H1 (cell line): ENCODE measurements around the gene PLCL2. TPM values are rescaled to one million over a fixed set of nuclear protein-coding genes. Genes with fewer than 3 reads are reported as not detected.

Source experiments
- CTCF ChIA-PET: fragments of 300-600 bp; sonication (Branson Sonifier 250); formaldehyde crosslinking; loops from one replicate; lab custom pipeline; 2021; ENCODE audit not compliant: partially characterized antibody; lab: Charles Lee
- POLR2A ChIA-PET: fragments of 300-600 bp; sonication (Branson Sonifier 250); formaldehyde crosslinking; loops from one replicate; lab custom pipeline; 2021; ENCODE audit warnings: inconsistent platforms; ENCODE audit not compliant: partially characterized antibody; lab: Charles Lee
- DNase-seq, 2 experiments: peaks; one replicate each; pipeline versions ENCODE4 v3.0.0 to v3.0.0-alpha.2; 2010 to 2022; ENCODE audit warnings: low spot score in 2 of 2, low read depth in 1 of 2, mixed read lengths in 1 of 2
- FAIRE-seq: peaks from 2 replicates; lab custom pipeline; 2011; peaks lifted over from hg19 to GRCh38; lab: Jason Lieb, UNC
- H2AFZ ChIP-seq: 2 replicates; pipeline ENCODE4 v1.8.1; 2012; ENCODE audit warnings: low read length, inconsistent platforms
- H2AK5ac ChIP-seq: 2 replicates; pipeline ENCODE4 v1.6.1; 2013; ENCODE audit warnings: low read depth, low read length
- H2BK120ac ChIP-seq: replicated peaks from 2 replicates; pipeline ENCODE3; 2013; ENCODE audit warnings: low read depth, low read length, inconsistent platforms
- H2BK12ac ChIP-seq: 2 replicates; pipeline ENCODE4 v1.6.1; 2013; ENCODE audit warnings: low read depth, low read length
- H2BK15ac ChIP-seq: 2 replicates; pipeline ENCODE4 v1.6.1; 2013; ENCODE audit warnings: low read length
- H2BK20ac ChIP-seq: 2 replicates; pipeline ENCODE4 v1.6.1; 2013; ENCODE audit warnings: low read length
- H2BK5ac ChIP-seq: 2 replicates; pipeline ENCODE4 v1.6.1; 2013; ENCODE audit warnings: low read depth, low read length
- H3K14ac ChIP-seq: 2 replicates; pipeline ENCODE4 v1.6.1; 2013; ENCODE audit warnings: inconsistent platforms; ENCODE audit not compliant: insufficient read length
- H3K18ac ChIP-seq: 2 replicates; pipeline ENCODE4 v1.6.1; 2013; ENCODE audit warnings: low read length; ENCODE audit errors: extremely low read depth
- H3K23ac ChIP-seq: 2 replicates; pipeline ENCODE4 v1.6.1; 2013; ENCODE audit warnings: inconsistent platforms; ENCODE audit not compliant: insufficient read length
- H3K23me2 ChIP-seq: 2 replicates; pipeline ENCODE4 v1.6.1; 2013; ENCODE audit warnings: low read depth, low read length
- H3K27ac ChIP-seq: 2 replicates; pipeline ENCODE4 v1.6.1; 2011; ENCODE audit warnings: low read depth, low read length, inconsistent platforms
- H3K27me3 ChIP-seq, 4 experiments: replicated peaks in 1 of 4; 1 replicate in 1 of 4; 2 replicates in 3 of 4; pipeline versions ENCODE4 v1.6.1 to v1.8.1; 2011 to 2013; ENCODE audit warnings: low read length in 3 of 4, mild to moderate bottlenecking in 3 of 4, inconsistent platforms in 2 of 4, mixed read lengths in 2 of 4, moderate library complexity in 1 of 4; ENCODE audit not compliant: control insufficient read depth in 3 of 4, insufficient read depth in 3 of 4; ENCODE audit errors: extremely low read depth in 1 of 4
- H3K36me3 ChIP-seq, 4 experiments: 2 replicates each; pipeline versions ENCODE4 v1.6.1 to v1.8.1; 2011 to 2013; ENCODE audit warnings: mild to moderate bottlenecking in 4 of 4, low read length in 3 of 4, moderate library complexity in 2 of 4, control low read depth in 1 of 4, inconsistent platforms in 1 of 4; ENCODE audit not compliant: insufficient read depth in 4 of 4, control insufficient read depth in 2 of 4
- H3K4ac ChIP-seq: replicated peaks from 2 replicates; pipeline ENCODE3; 2013; ENCODE audit warnings: low read length, low read depth, mixed read lengths, inconsistent platforms; ENCODE audit not compliant: insufficient read length
- H3K4me1 ChIP-seq, 4 experiments: replicated peaks in 1 of 4; 1 replicate in 1 of 4; 2 replicates in 3 of 4; pipeline versions ENCODE4 v1.6.1 to v1.8.1; 2011 to 2013; ENCODE audit warnings: low read length in 3 of 4, inconsistent platforms in 2 of 4, mixed read lengths in 1 of 4; ENCODE audit not compliant: insufficient read depth in 4 of 4, control insufficient read depth in 3 of 4
- H3K4me2 ChIP-seq, 2 experiments: 2 replicates each; pipeline versions ENCODE4 v1.6.1 to v1.8.1; 2011 to 2013; ENCODE audit warnings: low read depth in 2 of 2, low read length in 2 of 2, control low read depth in 1 of 2, inconsistent platforms in 1 of 2, mild to moderate bottlenecking in 1 of 2; ENCODE audit not compliant: insufficient read depth in 1 of 2
- H3K4me3 ChIP-seq, 4 experiments: fragments of 200-600, 300-600 bp in 1 of 4; sonication (generic), shearing (Covaris generic), sonication (Bioruptor Twin) in 1 of 4; 2 replicates each; pipeline versions ENCODE4 v1.5.1 to v1.8.1; 2011 to 2016; ENCODE audit warnings: low read length in 4 of 4, low read depth in 3 of 4, control low read depth in 2 of 4, inconsistent platforms in 2 of 4, mild to moderate bottlenecking in 2 of 4, mixed read lengths in 1 of 4, moderate library complexity in 1 of 4; ENCODE audit not compliant: insufficient read depth in 2 of 4; ENCODE audit errors: extremely low read depth in 1 of 4
- H3K56ac ChIP-seq: replicated peaks from 2 replicates; pipeline ENCODE3; 2013; ENCODE audit warnings: low read depth, mild to moderate bottlenecking, mixed read lengths, low read length, inconsistent platforms; ENCODE audit not compliant: insufficient read length
- H3K79me1 ChIP-seq: 2 replicates; pipeline ENCODE4 v1.6.1; 2013; ENCODE audit warnings: low read depth, low read length, control low read depth
- H3K79me2 ChIP-seq, 2 experiments: 2 replicates each; pipeline versions ENCODE4 v1.6.1 to v1.8.1; 2012 to 2013; ENCODE audit warnings: low read length in 2 of 2, mild to moderate bottlenecking in 2 of 2, inconsistent platforms in 1 of 2; ENCODE audit not compliant: insufficient read depth in 2 of 2, control insufficient read depth in 1 of 2
- H3K9ac ChIP-seq, 4 experiments: replicated peaks in 1 of 4; 1 replicate in 1 of 4; 2 replicates in 3 of 4; pipeline versions ENCODE4 v1.6.1 to v1.8.1; 2011 to 2013; ENCODE audit warnings: low read depth in 3 of 4, low read length in 3 of 4, control low read depth in 2 of 4, mild to moderate bottlenecking in 2 of 4, moderate library complexity in 2 of 4, inconsistent platforms in 1 of 4; ENCODE audit errors: extremely low read depth in 1 of 4
- H3K9me3 ChIP-seq, 2 experiments: 2 replicates each; pipeline versions ENCODE4 v1.6.1 to v1.8.1; 2012 to 2013; ENCODE audit warnings: mild to moderate bottlenecking in 2 of 2, moderate library complexity in 2 of 2, control low read depth in 1 of 2, inconsistent platforms in 1 of 2, low read depth in 1 of 2, low read length in 1 of 2, mixed read lengths in 1 of 2; ENCODE audit not compliant: insufficient read depth in 2 of 2
- H4K20me1 ChIP-seq, 2 experiments: replicated peaks in 1 of 2; 2 replicates each; pipeline versions ENCODE3 to v1.8.1; 2011 to 2013; ENCODE audit warnings: inconsistent platforms in 2 of 2, low read length in 2 of 2, mild to moderate bottlenecking in 1 of 2; ENCODE audit not compliant: insufficient read depth in 2 of 2, control insufficient read depth in 1 of 2
- H4K5ac ChIP-seq: 2 replicates; pipeline ENCODE4 v1.6.1; 2013; ENCODE audit warnings: low read length, low read depth, mixed read lengths, inconsistent platforms; ENCODE audit not compliant: insufficient read length
- H4K8ac ChIP-seq: 2 replicates; pipeline ENCODE4 v1.8.0; 2013; ENCODE audit warnings: mild to moderate bottlenecking, moderate library complexity, low read length, inconsistent platforms; ENCODE audit not compliant: insufficient read depth; ENCODE audit errors: extremely low read depth
- H4K91ac ChIP-seq: replicated peaks from 2 replicates; pipeline ENCODE3; 2013; ENCODE audit warnings: low read length, mixed read lengths, inconsistent platforms; ENCODE audit not compliant: insufficient read length
- ASH2L ChIP-seq: fragments of 200-600, 300-600 bp; sonication (generic); IDR thresholded peaks from one replicate; pipeline ENCODE4 v1.7.1; 2017; ENCODE audit warnings: low read length
- SP1 ChIP-seq: IDR thresholded peaks from 2 replicates; pipeline ENCODE4 v1.6.1; 2011; ENCODE audit warnings: low read depth, low read length
- WGBS, 2 experiments: shearing (Covaris generic) in 1 of 2; methylation state at CpG; one replicate each; pipeline versions ENCODE4 v1.1.6 to v1.1.7; 2013 to 2015; ENCODE audit warnings: low lambda C conversion rate in 2 of 2, mixed read lengths in 2 of 2, inconsistent platforms in 1 of 2, low coverage in 1 of 2, missing lambda C conversion rate in 1 of 2; ENCODE audit not compliant: insufficient replicate concordance in 2 of 2, insufficient coverage in 1 of 2, insufficient read length in 1 of 2; ENCODE audit errors: extremely low coverage in 1 of 2, missing lambda C conversion rate in 1 of 2; 5-methylcytosine and 5-hydroxymethylcytosine counted together
- polyA plus RNA-seq, 7 experiments: library from polyadenylated mRNA; depleted of rRNA in 3 of 7; stranded (reverse) in 5 of 7; unstranded in 2 of 7; fragments of >200 nt in 5 of 7; fragments of 200-250 nt in 2 of 7; gene quantifications; 1 replicate in 5 of 7; 2 replicates in 1 of 7; 4 replicates in 1 of 7; pipeline versions ENCODE4 v1.2.1 to v1.2.3, GENCODE V29; 2011 to 2013; ENCODE audit warnings: missing spikeins in 2 of 7, mixed read lengths in 2 of 7
- total RNA-seq: library from RNA; stranded (reverse); fragmentation: NEBNext Ultra II Directional; extraction: Animal tissue kit (Norgen Biotek cat#: 25700); gene quantifications from 2 replicates; pipeline ENCODE4 v1.2.1, GENCODE V29; 2021

PLCL2 gene
- total and polyA plus RNA-seq, 2 of the 8 experiments (the other 6 are each of a cell fraction or from before 2014, with no cell fraction given), result 3.5 to 6.8 TPM

GRCh38 chr3:16883723-16884083, 1.1 kb upstream of the PLCL2 start:
- no peak for DNase-seq
- H3K4me3 ChIP-seq, result peak overlapping the region; percentile 59 to 85 (median 62)
- H4K91ac ChIP-seq, result no peak overlapping the region
- no peak overlapping the region for H3K56ac ChIP-seq
- H3K14ac ChIP-seq, result no peak overlapping the region
- no peak overlapping the region for H2BK5ac ChIP-seq
- H3K79me2 ChIP-seq, result peaks cover 0 to 23% of the 10 kb centered on the region in 2 experiments; a peak in 3 of 4 replicates
- H2BK20ac ChIP-seq, result no peak overlapping the region
- FAIRE-seq, result no peak
- peak overlapping the region; percentile 79 to 93 for H3K4me2 ChIP-seq
- no peak overlapping the region for H3K4ac ChIP-seq
- H4K5ac ChIP-seq, result no peak overlapping the region
- peaks cover 10% of the 10 kb centered on the region; the same call in 1 of the 2 replicates for H3K23me2 ChIP-seq
- H3K9me3 ChIP-seq, result no peaks in the 10 kb centered on the region
- ChIA-PET CTCF (interaction anchor here (0.7 to 2.6 kb wide), 34 partner anchors 10 to 283 kb away, joined by 3 to 20 read pairs (median 4); no protein-coding TSS in a partner anchor), POLR2A (interaction anchor here (0.6 kb wide), 1 partner anchor 301 kb away, joined by 3 read pairs; no protein-coding TSS in a partner anchor)
- H3K9ac ChIP-seq, result no peak overlapping the region
- no peak overlapping the region for H3K23ac ChIP-seq
- H2BK15ac ChIP-seq, result no peak overlapping the region
- no peaks in the 10 kb centered on the region for H3K79me1 ChIP-seq
- H3K27ac ChIP-seq, result no peak overlapping the region
- peaks cover 0 to 18% (median 13%) of the 10 kb centered on the region in 4 experiments; a peak in 6 of 7 replicates for H3K27me3 ChIP-seq
- no peaks in the 10 kb centered on the region; a peak in 1 of 8 replicates for H3K36me3 ChIP-seq
- TF ChIP-seq ASH2L (peak; percentile 37), SP1 (no peak)
- no peak overlapping the region for H2BK120ac ChIP-seq
- no peak overlapping the region for H2AK5ac ChIP-seq
- H2BK12ac ChIP-seq, result no peak overlapping the region
- H4K8ac ChIP-seq, result no peak overlapping the region
- WGBS, 2 experiments, result 25% methylated on average over 16 of the region's 16 CpGs; no CpG with 5 or more reads in 1 of the 2 experiments
- peak overlapping the region; percentile 33; the same call in 1 of the 2 replicates for H3K18ac ChIP-seq
- no peak overlapping the region for H2AFZ ChIP-seq
- peaks cover 6 to 12% (median 7%) of the 10 kb centered on the region in 4 experiments for H3K4me1 ChIP-seq
- no peaks in the 10 kb centered on the region for H4K20me1 ChIP-seq
